ENCODE results near the gene MAPK4. TPM values are rescaled to one million over a fixed set of nuclear protein-coding genes. Genes with fewer than 3 reads are reported as not detected.

Gene MAPK4
- total and polyA plus RNA-seq, 12 donors = 7.5 to 86.9 (median 37.1) TPM

DNA sequence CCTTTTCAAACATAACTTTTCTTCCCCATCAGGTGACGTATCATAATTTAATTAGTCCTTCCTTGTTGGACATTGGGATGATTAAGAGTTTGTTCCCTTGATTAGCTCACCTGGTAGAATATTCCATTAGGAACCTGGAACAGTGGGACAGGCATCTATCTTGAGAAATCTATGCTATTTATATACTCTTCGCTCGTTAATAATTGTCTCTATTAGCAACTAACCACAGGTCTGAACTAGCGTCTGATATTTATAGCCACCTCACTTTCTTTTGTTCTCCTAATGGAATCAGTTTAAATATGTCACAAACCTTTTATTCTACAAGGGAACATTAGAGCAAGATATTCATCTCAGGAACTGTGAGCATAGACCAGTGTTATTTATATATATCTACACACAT, 79.8 kb downstream of the MAPK4 start:
- Histone ChIP-seq H3K9me3 (no peaks in the 10 kb centered on the region), H3K27me3 (no peaks in the 10 kb centered on the region), H3K27ac (peak overlapping the region in 1 of 10 donors; percentile 26), H3K4me1 (peaks cover 0 to 35% (median 10%) of the 10 kb centered on the region in 9 donors), H3K36me3 (no peaks in the 10 kb centered on the region), H3K4me3 (no peak overlapping the region)
- WGBS, 2 donors = 50 to 69% methylated on average over 4 of the region's 4 CpGs
- no peak for TF ChIP-seq CTCF (IDR thresholded peaks at IDR 0.05)
- intact Hi-C loops (cut with DNase I) = loop anchor here in 1 of 10 donors (10.0 kb wide), 1 partner anchor 55 kb away; no protein-coding TSS in a partner anchor
- DNase-seq = no peak
- ATAC-seq = no peak

DNA sequence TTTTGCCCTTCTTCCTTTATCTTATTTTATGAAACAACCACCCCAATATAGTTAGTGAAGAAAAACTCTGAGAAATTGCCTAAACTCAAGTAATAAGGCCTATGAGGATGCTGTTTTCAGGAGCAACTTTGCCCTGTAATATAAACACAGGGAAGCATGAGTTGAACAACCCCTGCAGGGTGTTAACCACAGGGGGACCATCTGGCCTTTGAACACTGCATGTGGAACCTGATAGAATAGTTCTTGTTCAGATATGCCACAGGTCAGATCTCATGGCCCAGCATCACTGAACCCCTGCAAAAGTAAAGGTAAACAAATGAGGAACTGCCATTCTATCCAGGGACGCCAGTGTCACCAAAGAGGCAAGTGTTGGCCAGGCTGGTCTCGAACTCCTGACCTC, 82.6 kb downstream of the MAPK4 start:
- WGBS, 2 donors = 82 to 85% methylated on average over 2 of the region's 2 CpGs

GRCh38 chr18:50644146-50644545, 84.3 kb downstream of the MAPK4 start:
- intact Hi-C loops (cut with DNase I) = loop anchor here in 1 of 10 donors (10.0 kb wide), 1 partner anchor 59 kb away; no protein-coding TSS in a partner anchor
- ATAC-seq (no peak), DNase-seq (no peak)
- Histone ChIP-seq H3K36me3 (no peaks in the 10 kb centered on the region), H3K4me3 (no peak overlapping the region), H3K4me1 (peaks cover 0 to 11% (median 4%) of the 10 kb centered on the region in 9 donors), H3K27ac (no peak overlapping the region), H3K9me3 (no peaks in the 10 kb centered on the region), H3K27me3 (no peaks in the 10 kb centered on the region)
- TF ChIP-seq CTCF (IDR thresholded peaks at IDR 0.05) = no peak
- WGBS, 2 donors = 63 to 73% methylated on average over 1 of the region's 1 CpG

More for the DNA sequence above, 82.6 kb downstream of the MAPK4 start:
- peaks cover 0 to 25% (median 10%) of the 10 kb centered on the region in 9 donors for H3K4me1 ChIP-seq
- TF ChIP-seq CTCF (IDR thresholded peaks at IDR 0.05) = no peak
- intact Hi-C loops (cut with DNase I) = loop anchor here in 1 of 10 donors (10.0 kb wide), 1 partner anchor 58 kb away; no protein-coding TSS in a partner anchor
- ATAC-seq (no peak), DNase-seq (no peak)
- H3K27me3 ChIP-seq = no peaks in the 10 kb centered on the region
- no peaks in the 10 kb centered on the region for H3K36me3 ChIP-seq
- no peaks in the 10 kb centered on the region for H3K9me3 ChIP-seq
- no peak overlapping the region for H3K27ac ChIP-seq
- no peak overlapping the region for H3K4me3 ChIP-seq

- Histone ChIP-seq H3K9me3 (no peaks in the 10 kb centered on the region), H3K27me3 (no peaks in the 10 kb centered on the region), H3K4me1 (peaks cover 0 to 12% (median 5%) of the 10 kb centered on the region in 9 donors), H3K27ac (no peak overlapping the region), H3K36me3 (no peaks in the 10 kb centered on the region), H3K4me3 (no peak overlapping the region)
- peak in 5 of 9 donors; percentile 16 to 40 (median 23) for TF ChIP-seq CTCF (IDR thresholded peaks at IDR 0.05)
- intact Hi-C loops (cut with DNase I) = loop anchor here in 1 of 10 donors (10.0 kb wide), 1 partner anchor 60 kb away; no protein-coding TSS in a partner anchor
- DNase-seq (no peak), ATAC-seq (peak in 1 of 8 donors; percentile 15)
- WGBS, 2 donors = 64 to 65% methylated on average over 10 of the region's 10 CpGs
Observed at GRCh38 chr18:50644807-50645206, 84.9 kb downstream of the MAPK4 start.
